Esophagus squamous epithelium (tissue), 4 donors: Measurements from ENCODE around the gene EGR2.

ENCODE experiments used
- CTCF ChIP-seq, 6 experiments: fragments of 450-650 bp in 4 of 6; fragments of 200-600 bp in 2 of 6; sonication (generic) in 2 of 6; IDR thresholded peaks; one replicate each; pipeline ENCODE4 v1.5.1; 2016 to 2019; ENCODE audit warnings: antibody characterized with exemption in 6 of 6, mild to moderate bottlenecking in 4 of 6, moderate library complexity in 4 of 6
- POLR2A ChIP-seq, 4 donors: fragments of 450-650 bp; IDR thresholded peaks; one replicate each; pipeline ENCODE4 v1.6.1; 2017; ENCODE audit warnings: antibody characterized with exemption in 4 of 4, mild to moderate bottlenecking in 4 of 4, moderate library complexity in 3 of 4

- no peak for TF ChIP-seq CTCF (IDR thresholded peaks at IDR 0.05)
- no peak for TF ChIP-seq POLR2A (IDR thresholded peaks at IDR 0.05)
Measured at GRCh38 chr10:62815381-62816075, 638 bp downstream of the EGR2 start.
